CD4-positive, alpha-beta T cell (primary cell): ENCODE measurements around the gene IFT27. TPM values are rescaled to one million over a fixed set of nuclear protein-coding genes. Genes with fewer than 3 reads are reported as not detected.

Experiments
- ATAC-seq: fragments of 200-7000 bp; cut with Tn5 transposase; one replicate; pipeline ENCODE4 v1.10.0; 2022; ENCODE audit warnings: mild to moderate bottlenecking; ENCODE audit not compliant: poor library complexity
- CTCF ChIA-PET: fragments of 350-600 bp; sonication (Branson Sonifier 250); formaldehyde crosslinking; loops from one replicate; lab custom pipeline; 2021; ENCODE audit warnings: antibody characterized with exemption, inconsistent platforms; lab: Charles Lee
- POLR2A ChIA-PET: fragments of 350-600 bp; sonication (Branson Sonifier 250); formaldehyde crosslinking; loops from one replicate; lab custom pipeline; 2021; ENCODE audit warnings: antibody characterized with exemption, inconsistent platforms; lab: Charles Lee
- DNase-seq, 14 experiments: peaks; one replicate each; pipeline ENCODE4 v3.0.0-alpha.2; 2013 to 2020; ENCODE audit warnings: mixed read lengths in 2 of 14
- H3K27ac ChIP-seq, 2 donors: one replicate each; pipeline versions ENCODE4 v1.5.1 to v1.7.0; 2013; ENCODE audit warnings: low read length in 2 of 2, low read depth in 1 of 2, mild to moderate bottlenecking in 1 of 2
- H3K27me3 ChIP-seq, 2 experiments: 1 replicate in 1 of 2; 2 replicates in 1 of 2; pipeline versions ENCODE4 v1.6.1 to v1.7.0; 2013; ENCODE audit warnings: low read length in 2 of 2, control low read depth in 1 of 2, mild to moderate bottlenecking in 1 of 2, moderate library complexity in 1 of 2; ENCODE audit not compliant: insufficient read depth in 2 of 2, control insufficient read depth in 1 of 2
- H3K36me3 ChIP-seq: one replicate; pipeline ENCODE4 v1.6.1; 2013; ENCODE audit warnings: low read length, control low read depth; ENCODE audit not compliant: insufficient read depth
- H3K4me1 ChIP-seq: one replicate; pipeline ENCODE4 v1.6.1; 2013; ENCODE audit warnings: low read length, control low read depth; ENCODE audit not compliant: insufficient read depth
- H3K4me3 ChIP-seq: one replicate; pipeline ENCODE4 v1.5.1; 2013; ENCODE audit warnings: mild to moderate bottlenecking, low read length, moderate library complexity
- H3K9me3 ChIP-seq, 2 experiments: 1 replicate in 1 of 2; 2 replicates in 1 of 2; pipeline versions ENCODE4 v1.6.1 to v1.7.0; 2013; ENCODE audit warnings: low read length in 2 of 2, mild to moderate bottlenecking in 2 of 2, control low read depth in 1 of 2, moderate library complexity in 1 of 2; ENCODE audit not compliant: control insufficient read depth in 1 of 2, insufficient read depth in 1 of 2
- H3K27ac Mint-ChIP-seq: one replicate; pipeline ENCODE4 v1.8.0; 2020; ENCODE audit warnings: mixed read lengths
- H3K27me3 Mint-ChIP-seq: one replicate; pipeline ENCODE4 v1.8.0; 2021; ENCODE audit warnings: mixed read lengths
- H3K36me3 Mint-ChIP-seq: one replicate; pipeline ENCODE4 v1.8.0; 2021; ENCODE audit warnings: low read depth, mixed read lengths
- H3K4me1 Mint-ChIP-seq: one replicate; pipeline ENCODE4 v1.8.0; 2021; ENCODE audit warnings: low read depth, mixed read lengths
- H3K4me3 Mint-ChIP-seq: one replicate; pipeline ENCODE4 v1.8.0; 2020; ENCODE audit warnings: mild to moderate bottlenecking, mixed read lengths
- H3K9me3 Mint-ChIP-seq: one replicate; pipeline ENCODE4 v1.8.0; 2020; ENCODE audit warnings: mixed read lengths
- CTCF ChIP-seq: fragments of 200-600 bp; IDR thresholded peaks from one replicate; pipeline ENCODE4 v1.8.0; 2022; ENCODE audit warnings: antibody characterized with exemption, mild to moderate bottlenecking
- intact Hi-C, 2 experiments: fragments of 100-400 bp; cut with DNase I in 1 of 2; cut with micrococcal nuclease in 1 of 2; formaldehyde crosslinking; loops; one replicate each; pipeline versions ENCODE4 v1.15.1 to v1.9.0; 2023 to 2025; cut with DNase I, micrococcal nuclease
- polyA plus RNA-seq, 2 donors: library from polyadenylated mRNA; unstranded; fragments of 120-200 nt; gene quantifications; one replicate each; pipeline ENCODE4 v1.2.1, GENCODE V29; 2013
- total RNA-seq, 174 experiments: library from RNA in 2 of 174; stranded (reverse) in 2 of 174; gene quantifications; one replicate each; pipeline ENCODE4 v1.2.3 and lab custom pipeline; 2021 to 2026

The IFT27 gene
- total RNA-seq (10 to 100 TPM; 10.2 to 10.9 TPM), total RNA-seq (lab: John Stamatoyannopoulos, UW) (4.7 to 38.6 (median 21.0) reads per million in 172 experiments)
- polyA plus RNA-seq (2013, experiment 1 of 2), result 16.9 TPM
- 17.7 TPM for polyA plus RNA-seq (2013, experiment 2 of 2)

- ATAC-seq, result peak; percentile 86
- Mint-ChIP-seq H3K27ac (peak within 1 kb of the TSS; percentile 93), H3K4me3 (peak within 1 kb of the TSS; percentile 92), H3K27me3 (no peaks in the 10 kb centered on the region), H3K4me1 (peaks cover 29% of the 10 kb centered on the region), H3K36me3 (no peaks in the 10 kb centered on the region), H3K9me3 (no peaks in the 10 kb centered on the region)
- TF ChIP-seq CTCF, result no peak
- H3K36me3 ChIP-seq, result no peaks in the 10 kb centered on the region
- ChIA-PET CTCF (interaction anchor here (1.1 to 2.9 kb wide), 5 partner anchors 12 to 202 kb away, joined by 3 to 30 read pairs (median 10); no protein-coding TSS in a partner anchor), POLR2A (interaction anchor here (0.5 to 2.3 kb wide), 27 partner anchors 11 to 882 kb away, joined by 3 to 21 read pairs (median 4); partner anchors contain the start of genes APOL2, EIF3D, KCTD17 and PDXP)
- no peaks in the 10 kb centered on the region for H3K9me3 ChIP-seq
- DNase-seq, result peak; percentile 88 to 100 (median 94)
- intact Hi-C loops, result loop anchor here (1.0 to 10.0 kb wide), 5 partner anchors 80 to 1519 kb away; partner anchors contain the start of genes EIF3D (in 1 of the 2), HMGXB4 (in 1 of the 2) and KCTD17 (in 1 of the 2)
- H3K4me1 ChIP-seq, result peaks cover 21% of the 10 kb centered on the region
- H3K4me3 ChIP-seq, result peak within 1 kb of the TSS; percentile 80
- peak within 1 kb of the TSS; percentile 84 to 90 for H3K27ac ChIP-seq
- no peaks in the 10 kb centered on the region for H3K27me3 ChIP-seq
Observed at GRCh38 chr22:36775964-36776669, at the start of gene IFT27. Gene IFT27, minus strand, starts transcription at chr22:36776119. Its CDS starts 412 bp downstream, at chr22:36775707.

- DNase-seq (no peak), ATAC-seq (no peak)
- peaks cover 0 to 15% of the 10 kb centered on the region in 2 experiments for H3K27me3 ChIP-seq
- intact Hi-C loops, result no loop called here
- no peak overlapping the region for H3K27ac Mint-ChIP-seq
- H3K4me1 Mint-ChIP-seq, result peaks cover 5% of the 10 kb centered on the region
- peaks cover 58% of the 10 kb centered on the region for H3K27me3 Mint-ChIP-seq
- no peak for TF ChIP-seq CTCF
- H3K36me3 ChIP-seq, result no peaks in the 10 kb centered on the region
- no peaks in the 10 kb centered on the region for H3K9me3 ChIP-seq
- H3K4me3 Mint-ChIP-seq, result no peak overlapping the region
- no peaks in the 10 kb centered on the region for H3K9me3 Mint-ChIP-seq
- ChIA-PET POLR2A (no interaction called here), CTCF (no interaction called here)
- no peaks in the 10 kb centered on the region for H3K4me1 ChIP-seq
- no peak overlapping the region for H3K27ac ChIP-seq
- no peaks in the 10 kb centered on the region for H3K36me3 Mint-ChIP-seq
- H3K4me3 ChIP-seq, result no peak overlapping the region
Observed at GRCh38 chr22:36824655-36825054, 48.7 kb upstream of the IFT27 start.

GRCh38 chr22:36823186-36823839 is 47.4 kb upstream of the IFT27 start:
- no peak for DNase-seq
- peaks cover 0 to 3% of the 10 kb centered on the region in 2 experiments for H3K9me3 ChIP-seq
- intact Hi-C loops, result no loop called here
- ATAC-seq, result no peak
- H3K9me3 Mint-ChIP-seq, result no peaks in the 10 kb centered on the region
- H3K4me1 ChIP-seq, result no peaks in the 10 kb centered on the region
- no peaks in the 10 kb centered on the region for H3K4me1 Mint-ChIP-seq
- no peak overlapping the region for H3K27ac ChIP-seq
- no peak overlapping the region for H3K27ac Mint-ChIP-seq
- H3K27me3 ChIP-seq, result peaks cover 10 to 13% of the 10 kb centered on the region in 2 experiments
- no peak for TF ChIP-seq CTCF
- no peak overlapping the region for H3K4me3 Mint-ChIP-seq
- POLR2A ChIA-PET, result no interaction called here
- no peaks in the 10 kb centered on the region for H3K36me3 ChIP-seq
- peaks cover 56% of the 10 kb centered on the region for H3K27me3 Mint-ChIP-seq
- no peaks in the 10 kb centered on the region for H3K36me3 Mint-ChIP-seq
- CTCF ChIA-PET, result no interaction called here
- no peak overlapping the region for H3K4me3 ChIP-seq
